ENCODE data around the gene SHROOM2.

Gene SHROOM2

GRCh38 chrX:9940421-9940820, 154.2 kb downstream of the SHROOM2 start:
- no peak for DNase-seq (ENCODE audit: low read depth in 3 of 3)

- DNase-seq (ENCODE audit: low read depth in 3 of 3), result peak; percentile 45 to 67 (median 47)
Measured at GRCh38 chrX:9942086-9942485, 155.9 kb downstream of the SHROOM2 start.

GRCh38 chrX:9943420-9943819, 157.2 kb downstream of the SHROOM2 start:
- no peak for DNase-seq (ENCODE audit: low read depth in 3 of 3)

DNA sequence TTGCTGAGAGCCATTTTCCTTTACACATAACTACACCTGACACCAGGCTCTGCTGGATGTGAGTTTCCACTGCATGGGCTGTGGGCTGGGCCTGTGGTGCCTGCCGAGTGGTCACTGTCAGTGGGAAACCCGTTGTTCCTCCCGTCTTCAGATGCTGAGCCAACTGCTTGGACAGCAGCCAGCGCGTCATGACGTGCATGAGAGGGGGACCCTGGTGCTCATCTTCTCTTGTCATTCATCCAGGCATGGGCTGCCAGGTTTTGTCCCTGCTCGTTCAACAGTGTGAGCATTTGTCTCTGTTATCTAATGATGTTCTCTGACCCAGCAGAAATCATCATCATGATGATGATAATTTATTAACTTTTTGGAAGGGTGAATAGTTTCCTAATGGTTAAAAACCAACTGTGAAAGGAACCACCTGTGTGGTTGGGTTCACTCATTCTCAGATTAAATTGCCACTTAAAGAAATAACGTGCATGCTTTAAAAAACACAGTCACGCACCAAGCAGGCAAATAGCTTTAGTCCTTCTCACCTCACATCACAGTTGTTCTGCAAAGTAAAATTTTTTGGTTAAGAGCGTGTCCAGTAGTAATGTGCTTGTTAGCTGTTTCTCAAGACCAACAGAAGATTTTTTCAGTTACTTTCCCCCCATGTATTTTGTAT, 161.0 kb downstream of the SHROOM2 start:
- no peak for DNase-seq (ENCODE audit: low read depth in 3 of 3)

GRCh38 chrX:9948406-9948805, 162.2 kb downstream of the SHROOM2 start:
- DNase-seq (ENCODE audit: low read depth in 3 of 3), result no peak

GRCh38 chrX:9952300-9952699, 166.1 kb downstream of the SHROOM2 start:
- DNase-seq (ENCODE audit: low read depth in 3 of 3), result no peak

DNA sequence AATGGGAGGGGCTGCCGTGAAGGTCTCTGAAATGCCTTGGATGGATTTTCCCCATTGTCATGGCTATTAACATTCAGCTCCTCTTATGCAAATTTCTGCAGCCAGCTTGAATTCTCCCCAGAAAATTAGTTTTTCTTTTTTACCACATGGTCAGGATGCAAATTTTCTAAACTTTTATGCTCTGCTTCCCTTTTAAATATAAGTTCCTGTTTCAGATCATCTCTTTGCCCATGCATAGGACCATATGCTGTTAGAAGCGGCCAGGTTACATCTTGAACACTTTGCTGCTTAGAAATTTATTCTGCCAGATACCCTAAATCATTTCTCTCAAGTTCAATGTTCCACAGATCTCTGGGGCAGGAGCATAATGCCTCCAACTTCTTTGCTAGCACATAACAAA, 167.2 kb downstream of the SHROOM2 start:
- DNase-seq (ENCODE audit: low read depth in 3 of 3), result no peak

DNA sequence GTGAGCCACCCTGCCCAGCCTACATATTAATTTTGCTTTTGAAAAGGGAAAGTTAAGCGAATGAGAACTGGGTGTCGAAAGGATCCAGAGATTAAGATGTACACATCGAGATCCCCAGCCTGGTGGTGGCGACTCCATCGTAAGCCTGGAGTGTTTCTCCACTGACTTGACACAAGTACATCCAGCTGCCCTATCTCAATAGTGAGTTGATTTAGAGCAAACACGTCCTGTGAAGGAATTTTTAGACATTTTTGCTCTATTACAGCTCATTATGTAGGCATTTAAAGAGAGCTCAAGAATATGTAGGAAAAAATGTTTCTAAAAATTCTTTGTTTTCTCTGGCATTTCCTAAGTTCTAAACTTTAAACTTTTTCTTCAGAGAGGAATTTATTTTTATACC, 169.3 kb downstream of the SHROOM2 start:
- DNase-seq (ENCODE audit: low read depth in 3 of 3), result no peak

- DNase-seq (ENCODE audit: low read depth in 3 of 3), result no peak
Measured at GRCh38 chrX:9957743-9958142, 171.5 kb downstream of the SHROOM2 start.

DNA sequence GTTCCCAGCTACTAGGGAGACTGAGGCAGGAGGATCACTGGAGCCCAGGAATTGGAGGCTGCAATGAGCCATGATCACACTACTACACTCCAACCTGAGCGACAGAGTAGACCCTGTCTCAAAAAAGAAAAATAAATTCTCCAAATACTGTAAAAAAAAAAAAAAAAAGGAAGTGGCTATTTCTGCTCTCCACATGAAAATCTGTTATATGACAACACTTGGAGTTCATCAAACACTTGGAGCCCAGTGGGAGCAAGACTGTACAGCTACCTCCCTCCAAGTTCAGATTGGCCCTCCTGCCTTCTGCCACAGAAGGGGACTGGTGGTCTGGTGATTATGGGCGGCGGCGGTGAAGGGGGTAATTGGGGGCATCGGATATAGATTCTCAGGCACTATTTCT, 172.0 kb downstream of the SHROOM2 start:
- no peak for DNase-seq (ENCODE audit: low read depth in 3 of 3)

- DNase-seq (ENCODE audit: low read depth in 3 of 3), result no peak
Measured at GRCh38 chrX:9961750-9962149, 175.5 kb downstream of the SHROOM2 start.

DNA sequence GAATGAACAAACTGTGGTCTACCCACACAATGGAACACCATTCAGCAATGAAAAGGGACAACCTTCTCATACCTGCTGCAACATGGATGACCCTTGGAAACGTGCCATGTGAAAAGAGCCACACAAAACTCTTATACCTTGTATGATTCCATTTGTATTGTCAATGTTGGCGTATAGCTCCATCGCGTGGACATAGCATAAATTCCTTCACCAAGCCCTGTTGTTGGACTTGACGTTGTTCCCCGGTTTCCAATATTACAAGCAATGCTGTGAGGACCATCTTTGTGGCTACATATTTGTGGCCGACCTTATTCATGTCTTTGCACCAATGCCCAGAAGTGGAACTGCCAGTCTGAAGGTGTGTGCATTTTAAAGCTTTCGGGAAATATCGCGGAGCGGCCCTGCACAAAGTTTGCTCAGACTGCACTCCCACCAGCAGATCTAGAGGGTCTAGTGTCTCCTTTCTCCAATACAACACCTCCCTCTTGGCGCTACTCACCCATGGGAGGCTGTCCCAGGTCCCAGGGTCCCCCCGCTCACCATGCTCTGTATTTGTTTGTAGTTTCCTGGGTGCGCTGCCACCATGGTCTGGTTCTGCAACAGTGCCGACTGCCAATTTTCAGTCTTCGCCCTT, 180.7 kb downstream of the SHROOM2 start, which contains the start of gene CLDN34:
TSS of gene CLDN34 (plus strand) at position 584 of the 634 bp plus-strand sequence. CDS start at position 584, 0 bp downstream.
- DNase-seq (ENCODE audit: low read depth in 3 of 3), result no peak

GRCh38 chrX:9977635-9978034, 191.4 kb downstream of the SHROOM2 start:
- DNase-seq (ENCODE audit: low read depth in 3 of 3), result no peak

DNA sequence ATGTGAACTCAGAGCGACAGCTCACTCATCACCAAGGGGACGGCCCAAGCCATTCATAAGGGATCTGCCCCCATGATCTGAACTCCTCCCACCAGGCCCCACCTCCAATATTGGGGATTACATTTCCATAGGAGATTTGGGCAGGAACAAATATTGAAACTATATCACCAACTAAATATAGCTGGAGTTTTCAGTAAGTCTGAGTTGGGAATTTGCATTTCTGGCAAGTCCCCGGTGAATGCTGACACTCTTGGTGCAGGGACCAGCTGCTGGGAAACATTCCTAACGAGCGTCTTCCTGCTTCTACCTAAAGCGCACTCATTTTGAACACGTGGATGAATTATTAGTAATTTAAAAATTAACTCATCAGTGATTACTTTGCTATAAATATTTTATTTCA, 194.2 kb downstream of the SHROOM2 start:
- no peak for DNase-seq (ENCODE audit: low read depth in 3 of 3)

DNA sequence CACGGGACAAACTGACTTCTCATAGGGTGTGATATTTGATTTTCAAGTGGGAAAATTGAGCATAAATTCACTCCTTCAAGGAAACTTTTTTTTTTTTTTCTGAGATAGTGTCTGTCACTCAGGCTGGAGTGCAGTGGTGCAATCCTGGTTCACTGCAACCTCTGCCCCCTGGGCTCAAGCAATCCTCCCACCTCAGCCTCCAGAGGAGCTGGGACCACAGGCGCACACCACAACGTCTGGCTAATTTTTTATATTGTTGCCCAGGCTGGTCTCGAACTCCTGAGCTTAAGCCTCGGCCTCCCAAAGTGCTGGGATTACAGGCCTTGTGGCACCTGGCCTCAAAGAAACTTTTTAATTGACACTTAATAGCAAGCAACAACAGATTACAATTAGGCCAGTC, 194.7 kb downstream of the SHROOM2 start:
- DNase-seq (ENCODE audit: low read depth in 3 of 3), result no peak

GRCh38 chrX:9983441-9983840, 197.2 kb downstream of the SHROOM2 start:
- DNase-seq (ENCODE audit: low read depth in 3 of 3), result no peak

GRCh38 chrX:9983846-9984245, 197.6 kb downstream of the SHROOM2 start:
- DNase-seq (ENCODE audit: low read depth in 3 of 3), result no peak

DNA sequence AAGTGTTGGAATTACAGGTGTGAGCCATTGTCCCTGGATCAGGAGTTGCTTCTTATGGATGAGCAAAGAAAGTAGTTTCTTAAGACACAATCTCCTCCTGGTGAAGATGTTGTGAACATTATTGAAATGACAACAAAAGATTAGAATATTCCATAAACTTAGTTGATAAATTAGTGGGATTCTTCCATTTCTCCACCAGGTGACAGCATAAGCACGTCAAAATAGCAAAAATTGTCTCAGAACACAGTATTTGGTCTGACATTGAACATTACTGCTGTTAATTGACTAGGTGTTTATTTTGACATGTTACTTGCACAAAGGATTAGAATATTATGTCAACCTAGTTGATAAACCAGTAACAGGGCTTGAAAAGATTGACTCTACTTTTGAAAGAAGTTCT, 202.5 kb downstream of the SHROOM2 start:
- no peak for DNase-seq (ENCODE audit: low read depth in 3 of 3)

DNA sequence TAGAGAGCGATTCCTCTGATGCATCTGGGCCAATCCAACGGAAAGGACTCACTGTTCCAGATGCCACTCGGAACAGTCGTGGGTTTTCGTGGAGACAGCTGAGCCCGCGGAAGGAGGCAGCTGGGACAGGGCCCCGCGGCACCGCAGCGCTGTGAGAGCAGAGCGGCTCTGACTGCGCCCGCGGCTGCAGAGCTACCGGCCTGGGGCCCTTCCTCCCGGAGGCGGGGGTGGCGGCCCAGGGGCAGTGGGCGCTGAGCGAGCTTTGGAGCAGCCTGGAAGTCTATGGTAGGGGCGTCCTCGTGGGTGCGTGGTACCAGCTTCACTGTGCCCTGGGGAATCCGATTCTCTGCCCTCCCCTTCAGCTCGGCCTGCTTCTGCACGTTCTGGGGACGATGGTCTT, 205.8 kb downstream of the SHROOM2 start:
- DNase-seq (ENCODE audit: low read depth in 3 of 3), result no peak

DNA sequence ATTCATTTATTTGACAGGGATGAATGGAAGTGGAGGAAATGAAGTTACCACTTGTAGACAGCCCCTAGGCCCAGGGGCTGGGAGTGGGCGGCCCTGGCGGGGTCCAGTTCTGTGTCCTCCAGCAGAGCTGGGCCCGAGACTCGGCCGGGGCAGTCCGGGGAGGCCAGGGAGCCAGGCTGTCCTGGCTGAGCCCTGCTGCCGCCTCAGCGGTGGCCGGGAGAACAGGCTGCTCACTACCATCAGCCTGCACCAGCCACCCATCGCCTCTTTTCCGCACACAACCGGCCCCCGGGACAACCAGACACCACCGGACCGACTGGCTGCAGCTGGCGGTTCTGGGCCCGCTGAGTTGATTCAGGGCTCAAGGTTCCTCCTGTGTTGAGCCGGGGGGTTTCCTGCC, 206.5 kb downstream of the SHROOM2 start:
- DNase-seq (ENCODE audit: low read depth in 3 of 3), result no peak

- DNase-seq (ENCODE audit: low read depth in 3 of 3), result peak in 2 of 3 donors; percentile 43 to 75
Measured at GRCh38 chrX:9995855-9996339, 209.7 kb downstream of the SHROOM2 start.

DNA sequence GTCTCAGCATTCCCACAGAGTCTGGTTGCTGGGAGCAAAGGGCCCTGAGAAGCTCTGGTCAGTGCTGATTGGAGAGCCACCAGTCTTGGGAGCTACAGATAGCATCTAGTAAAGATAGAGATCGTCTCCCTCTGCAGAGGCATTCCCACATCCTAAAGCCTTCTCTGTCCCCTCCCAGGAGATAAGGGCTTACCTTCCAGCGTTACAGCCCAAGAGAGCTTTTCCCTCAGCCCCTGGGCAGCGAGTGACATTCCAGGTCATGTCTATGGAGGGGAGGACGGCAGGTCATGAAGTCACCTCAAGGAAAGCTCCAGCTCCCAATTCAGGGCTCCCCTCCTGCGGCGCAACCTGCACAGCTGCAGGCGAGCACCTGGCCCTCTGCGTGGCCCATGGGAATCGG, 210.8 kb downstream of the SHROOM2 start:
- DNase-seq (ENCODE audit: low read depth in 3 of 3), result no peak

DNA sequence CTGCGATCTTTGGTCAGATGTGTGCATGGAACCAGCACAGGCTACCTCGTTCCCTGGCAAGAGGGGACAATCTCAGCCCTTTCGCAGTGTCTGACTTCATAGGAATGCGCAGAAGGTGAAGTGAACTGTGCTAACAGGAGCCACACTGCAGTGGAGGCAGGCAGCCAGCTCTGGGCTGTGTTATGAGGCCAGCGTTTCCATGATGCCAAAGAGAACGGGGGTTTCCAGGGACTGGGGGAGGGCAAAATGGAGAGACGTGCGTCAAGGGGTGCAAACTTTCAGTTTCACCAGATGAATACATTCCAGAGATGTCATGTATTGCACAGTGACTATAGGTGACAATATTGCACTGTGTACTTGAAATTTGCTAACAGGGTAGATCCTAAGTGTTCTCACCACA, 211.3 kb downstream of the SHROOM2 start:
- DNase-seq (ENCODE audit: low read depth in 3 of 3), result peak in 2 of 3 donors; percentile 39 to 56
